ENCODE measurements around the gene GANC.
"Not testable (repeated sequence)": the region's sequence is repeated elsewhere in the genome, so short reads cannot be mapped to it uniquely, and the experiment has no call there.

The GANC gene

GRCh38 chr15:42306681-42307080 lies 33.7 kb downstream of the GANC start:
- H3K27ac ChIP-seq (ENCODE audit: low read length) = no peak overlapping the region
- H3K36me3 ChIP-seq (replicated peaks; ENCODE audit: insufficient read depth, low read length) = no peaks in the 10 kb centered on the region
- no peaks in the 10 kb centered on the region for H4K20me1 ChIP-seq (ENCODE audit: insufficient read depth, low read length)
- no peaks in the 10 kb centered on the region for H3F3A ChIP-seq (ENCODE audit: insufficient read depth, low read length)
- H2AFZ ChIP-seq (ENCODE audit: low read length) = no peak overlapping the region
- DNase-seq = no peak
- no peak overlapping the region for H3K4me3 ChIP-seq (ENCODE audit: low read length)
- no peaks in the 10 kb centered on the region for H3K9me2 ChIP-seq (replicated peaks; ENCODE audit: insufficient read depth, low read length)
- TF ChIP-seq EZH2 (optimal IDR thresholded peaks at IDR 0.05; ENCODE audit: low read depth, low read length) = no peak
- no peak for TF ChIP-seq CTCF (IDR thresholded peaks at IDR 0.05; ENCODE audit: low read length)
- no peak for TF ChIP-seq EZH2phosphoT487 (IDR thresholded peaks at IDR 0.05; ENCODE audit: low read length)
- no peaks in the 10 kb centered on the region for H3K27me3 ChIP-seq (replicated peaks; ENCODE audit: insufficient read depth, low read length)
- no peaks in the 10 kb centered on the region for H3K4me1 ChIP-seq (ENCODE audit: low read length)
- no peak overlapping the region for H3K4me2 ChIP-seq (ENCODE audit: low read depth, low read length)
- no peak overlapping the region for H3K9ac ChIP-seq (ENCODE audit: low read length)
- no peaks in the 10 kb centered on the region for H3K79me2 ChIP-seq (ENCODE audit: low read length)
- no peaks in the 10 kb centered on the region for H3K9me3 ChIP-seq (replicated peaks; ENCODE audit: insufficient read depth, low read length)

- Histone ChIP-seq H3K9me2 (replicated peaks; ENCODE audit: insufficient read depth, low read length) (no peaks in the 10 kb centered on the region), H3K4me3 (ENCODE audit: low read length) (no peak overlapping the region), H3K4me2 (ENCODE audit: low read depth, low read length) (no peak overlapping the region), H3K27ac (ENCODE audit: low read length) (no peak overlapping the region), H3K27me3 (replicated peaks; ENCODE audit: insufficient read depth, low read length) (no peaks in the 10 kb centered on the region), H3K4me1 (ENCODE audit: low read length) (no peaks in the 10 kb centered on the region), H3K79me2 (ENCODE audit: low read length) (no peaks in the 10 kb centered on the region), H3K9me3 (replicated peaks; ENCODE audit: insufficient read depth, low read length) (no peaks in the 10 kb centered on the region), H3F3A (ENCODE audit: insufficient read depth, low read length) (no peaks in the 10 kb centered on the region), H4K20me1 (ENCODE audit: insufficient read depth, low read length) (no peaks in the 10 kb centered on the region), H3K36me3 (replicated peaks; ENCODE audit: insufficient read depth, low read length) (no peaks in the 10 kb centered on the region), H2AFZ (ENCODE audit: low read length) (no peak overlapping the region), H3K9ac (ENCODE audit: low read length) (no peak overlapping the region)
- TF ChIP-seq EZH2 (optimal IDR thresholded peaks at IDR 0.05; ENCODE audit: low read depth, low read length) = no peak
- no peak for TF ChIP-seq CTCF (IDR thresholded peaks at IDR 0.05; ENCODE audit: low read length)
- TF ChIP-seq EZH2phosphoT487 (IDR thresholded peaks at IDR 0.05; ENCODE audit: low read length) = no peak
- DNase-seq = no peak
Measured at GRCh38 chr15:42313463-42313862, 40.5 kb downstream of the GANC start.

GRCh38 chr15:42314818-42315217 lies 41.8 kb downstream of the GANC start:
- H3K36me3 ChIP-seq (replicated peaks; ENCODE audit: insufficient read depth, low read length) = no peaks in the 10 kb centered on the region
- no peaks in the 10 kb centered on the region for H3K4me1 ChIP-seq (ENCODE audit: low read length)
- no peak overlapping the region for H2AFZ ChIP-seq (ENCODE audit: low read length)
- H3F3A ChIP-seq (ENCODE audit: insufficient read depth, low read length) = no peaks in the 10 kb centered on the region
- H3K27me3 ChIP-seq (replicated peaks; ENCODE audit: insufficient read depth, low read length) = no peaks in the 10 kb centered on the region
- no peak for TF ChIP-seq CTCF (IDR thresholded peaks at IDR 0.05; ENCODE audit: low read length)
- H3K4me3 ChIP-seq (ENCODE audit: low read length) = no peak overlapping the region
- H3K4me2 ChIP-seq (ENCODE audit: low read depth, low read length) = no peak overlapping the region
- H3K9me2 ChIP-seq (replicated peaks; ENCODE audit: insufficient read depth, low read length) = no peaks in the 10 kb centered on the region
- no peaks in the 10 kb centered on the region for H4K20me1 ChIP-seq (ENCODE audit: insufficient read depth, low read length)
- no peaks in the 10 kb centered on the region for H3K9me3 ChIP-seq (replicated peaks; ENCODE audit: insufficient read depth, low read length)
- no peak overlapping the region for H3K27ac ChIP-seq (ENCODE audit: low read length)
- H3K9ac ChIP-seq (ENCODE audit: low read length) = no peak overlapping the region
- no peak for DNase-seq
- H3K79me2 ChIP-seq (ENCODE audit: low read length) = no peaks in the 10 kb centered on the region

- Histone ChIP-seq H3K9me2 (replicated peaks; ENCODE audit: insufficient read depth, low read length) (no peaks in the 10 kb centered on the region), H3K9ac (ENCODE audit: low read length) (no peak overlapping the region), H3K4me2 (ENCODE audit: low read depth, low read length) (no peak overlapping the region), H2AFZ (ENCODE audit: low read length) (no peak overlapping the region), H4K20me1 (ENCODE audit: insufficient read depth, low read length) (no peaks in the 10 kb centered on the region), H3K36me3 (replicated peaks; ENCODE audit: insufficient read depth, low read length) (no peaks in the 10 kb centered on the region), H3K27me3 (replicated peaks; ENCODE audit: insufficient read depth, low read length) (no peaks in the 10 kb centered on the region), H3K79me2 (ENCODE audit: low read length) (no peaks in the 10 kb centered on the region), H3K4me3 (ENCODE audit: low read length) (no peak overlapping the region), H3F3A (ENCODE audit: insufficient read depth, low read length) (no peaks in the 10 kb centered on the region), H3K4me1 (ENCODE audit: low read length) (no peaks in the 10 kb centered on the region), H3K9me3 (replicated peaks; ENCODE audit: insufficient read depth, low read length) (no peaks in the 10 kb centered on the region), H3K27ac (ENCODE audit: low read length) (no peak overlapping the region)
- no peak for DNase-seq
- TF ChIP-seq EZH2 (optimal IDR thresholded peaks at IDR 0.05; ENCODE audit: low read depth, low read length) = no peak
- TF ChIP-seq CTCF (IDR thresholded peaks at IDR 0.05; ENCODE audit: low read length) = no peak
- no peak for TF ChIP-seq EZH2phosphoT487 (IDR thresholded peaks at IDR 0.05; ENCODE audit: low read length)
Measured at GRCh38 chr15:42315521-42315920, 42.5 kb downstream of the GANC start.

- H3K27ac ChIP-seq (ENCODE audit: low read length); H4K20me1 ChIP-seq (ENCODE audit: insufficient read depth, low read length); H3K4me2 ChIP-seq (ENCODE audit: low read depth, low read length); H3K9ac ChIP-seq (ENCODE audit: low read length); H3K9me2 ChIP-seq (replicated peaks; ENCODE audit: insufficient read depth, low read length); H3K79me2 ChIP-seq (ENCODE audit: low read length); H2AFZ ChIP-seq (ENCODE audit: low read length); DNase-seq; H3K4me1 ChIP-seq (ENCODE audit: low read length); H3K9me3 ChIP-seq (replicated peaks; ENCODE audit: insufficient read depth, low read length); H3K27me3 ChIP-seq (replicated peaks; ENCODE audit: insufficient read depth, low read length); H3K4me3 ChIP-seq (ENCODE audit: low read length); H3F3A ChIP-seq (ENCODE audit: insufficient read depth, low read length); H3K36me3 ChIP-seq (replicated peaks; ENCODE audit: insufficient read depth, low read length): not testable (repeated sequence)
Measured at GRCh38 chr15:42316282-42316805, 43.3 kb downstream of the GANC start.

Data from MM.1S (cell line).